ENCODE measurements around the gene FERMT3.

The FERMT3 gene

DNA sequence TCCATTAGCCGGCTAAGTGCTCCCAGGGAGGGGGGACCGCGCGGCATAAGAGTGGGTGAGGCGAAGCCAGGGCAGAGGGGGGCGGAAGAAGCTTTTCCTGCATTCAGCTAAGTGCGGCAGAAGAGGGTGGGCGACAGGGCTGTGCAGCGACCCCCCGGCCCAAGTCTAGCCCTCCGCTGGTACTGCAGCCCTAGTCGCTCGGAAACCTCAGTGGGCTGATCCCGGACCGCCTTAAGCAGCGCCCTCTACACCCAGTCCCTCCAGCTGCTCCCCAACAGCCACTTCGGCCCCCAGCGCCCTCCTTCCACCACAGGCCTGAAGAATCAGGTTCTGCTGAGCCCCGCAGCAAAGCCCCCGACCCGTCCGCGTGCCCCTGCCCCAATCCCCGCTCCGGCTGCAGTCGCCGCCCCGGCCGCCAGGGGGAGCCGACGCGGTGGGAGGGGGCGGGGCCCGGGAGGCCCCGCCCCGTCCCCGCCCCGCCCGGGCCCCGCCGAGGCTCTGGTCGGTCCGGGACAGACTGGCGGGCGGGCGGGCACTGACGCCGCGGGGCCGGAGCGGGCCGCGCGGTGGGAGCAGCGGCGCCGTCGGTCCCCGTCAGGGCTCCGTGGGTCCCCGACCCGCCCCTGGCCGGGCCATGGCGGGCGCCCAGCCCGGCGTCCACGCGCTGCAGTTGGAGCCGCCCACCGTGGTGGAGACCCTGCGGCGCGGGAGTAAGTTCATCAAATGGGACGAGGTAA lies 44.7 kb downstream of the FERMT3 start, which contains the start of gene PLCB3:
Gene PLCB3 (plus strand): TSS at position 515 of the 737 bp plus-strand sequence. CDS start 120 bp downstream, at position 635.
- no peak for DNase-seq

DNA sequence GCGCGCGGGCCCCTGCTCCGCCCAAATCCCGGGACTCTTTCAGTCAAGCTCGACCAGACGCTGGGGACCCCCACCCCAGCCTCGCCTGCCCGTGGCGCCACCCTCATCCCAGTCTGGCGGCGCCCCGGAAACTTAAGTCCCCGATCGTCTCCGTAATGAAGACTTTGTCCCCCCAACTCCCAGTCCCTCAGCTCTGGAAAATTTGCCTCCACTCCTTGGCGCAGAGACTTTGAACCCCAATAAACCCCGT lies 45.2 kb downstream of the FERMT3 start:
- no peak for DNase-seq

DNA sequence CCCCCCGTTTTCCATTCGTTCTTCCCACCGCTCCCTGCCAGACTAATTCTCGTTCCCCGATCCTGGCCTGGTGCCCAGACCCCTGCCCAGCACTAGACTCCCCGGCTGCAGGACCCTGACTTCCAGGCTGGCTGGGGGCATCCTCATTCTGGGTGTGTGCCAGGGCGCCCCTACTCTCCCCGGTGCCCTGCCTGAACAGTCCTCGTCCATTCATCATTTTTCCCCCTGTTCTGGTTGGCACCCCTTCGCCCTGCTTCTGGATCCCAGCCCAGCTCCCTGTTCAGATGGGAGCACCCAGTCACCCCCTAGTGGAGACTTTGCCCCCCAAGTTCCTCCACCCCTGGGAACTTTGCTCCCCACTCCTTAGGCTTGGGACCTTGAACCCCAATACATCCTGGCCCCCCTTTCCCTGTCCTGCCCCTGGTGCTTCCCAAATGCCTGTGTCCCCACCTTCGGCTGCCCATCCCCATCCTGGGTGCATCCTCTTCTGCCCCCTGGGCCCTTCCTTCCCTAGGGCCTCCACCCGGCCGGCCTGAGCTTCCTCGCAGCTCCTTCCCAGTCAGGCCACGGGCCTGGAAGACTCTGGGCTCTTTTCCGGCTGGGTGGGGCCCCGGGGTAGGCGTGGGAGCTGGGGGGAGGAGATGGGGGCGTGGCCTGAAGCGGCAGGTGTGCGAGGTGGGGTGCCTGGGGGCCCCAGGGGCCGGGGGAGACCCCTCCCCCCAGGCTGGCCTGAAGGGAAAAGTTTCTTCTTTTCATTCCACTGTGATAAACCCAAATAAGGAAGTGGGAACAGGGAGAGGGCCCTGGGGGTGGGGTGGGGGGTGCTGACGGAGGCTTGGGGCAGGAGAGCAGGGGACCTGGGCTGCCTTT lies 45.7 kb downstream of the FERMT3 start:
- DNase-seq = no peak

DNA sequence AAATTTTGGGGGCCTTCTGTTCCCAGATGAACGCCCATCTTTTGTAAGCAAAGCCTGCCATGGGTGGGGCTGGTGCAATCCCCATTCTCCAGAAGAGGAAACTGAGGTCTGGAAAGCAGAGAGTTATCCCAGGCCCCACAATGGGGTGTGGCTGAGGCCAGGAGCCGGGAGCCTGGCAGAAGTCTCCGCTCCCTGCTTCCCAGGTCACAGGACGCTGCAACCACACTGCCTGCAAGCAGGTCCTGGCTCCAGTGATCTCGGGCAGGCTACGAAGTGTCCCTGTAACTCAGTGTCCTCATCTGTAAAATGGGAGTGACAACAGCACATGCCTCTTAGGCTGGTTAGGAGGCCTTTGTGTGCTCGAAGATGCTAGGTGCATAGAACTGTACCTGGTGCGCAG lies 46.5 kb downstream of the FERMT3 start:
- no peak for DNase-seq

DNA sequence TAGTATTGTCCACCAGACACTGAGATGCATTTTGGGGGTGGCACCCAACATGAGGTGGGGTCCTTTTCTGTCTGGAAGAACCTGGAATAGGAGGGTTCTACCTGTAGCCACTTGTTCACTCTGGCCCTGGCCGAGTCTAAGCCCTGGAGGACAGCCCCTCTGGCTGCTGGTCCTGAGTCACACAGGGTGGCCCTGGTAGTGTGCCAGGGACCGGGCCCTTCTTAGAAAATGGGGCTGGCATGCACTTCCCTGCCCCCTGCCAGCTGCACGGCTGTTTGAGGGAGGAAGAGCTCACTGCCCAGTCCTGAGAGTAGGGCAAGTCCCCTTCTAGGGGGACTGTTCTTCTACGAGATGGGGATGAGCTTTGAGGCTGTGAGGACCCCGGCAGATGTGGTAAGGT lies 47.0 kb downstream of the FERMT3 start:
- DNase-seq = no peak

DNA sequence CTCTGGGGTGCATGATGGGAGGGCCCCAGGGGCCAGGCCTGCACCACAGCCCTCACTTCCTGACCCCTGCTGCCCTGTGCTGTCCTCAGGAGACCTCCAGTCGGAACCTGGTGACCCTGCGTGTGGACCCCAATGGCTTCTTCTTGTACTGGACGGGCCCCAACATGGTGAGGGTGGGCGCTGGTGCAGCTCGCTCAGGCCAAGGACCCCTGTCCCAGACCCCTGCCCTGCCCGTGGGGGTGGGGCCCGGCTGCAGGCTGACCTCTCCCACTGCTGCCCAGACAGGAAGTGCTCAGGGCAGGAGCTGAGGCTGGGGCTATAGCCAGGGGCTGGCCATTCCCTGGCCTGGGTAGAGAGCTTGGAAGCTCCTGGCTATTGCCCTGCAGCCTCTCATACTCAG lies 47.8 kb downstream of the FERMT3 start:
- DNase-seq = no peak

DNA sequence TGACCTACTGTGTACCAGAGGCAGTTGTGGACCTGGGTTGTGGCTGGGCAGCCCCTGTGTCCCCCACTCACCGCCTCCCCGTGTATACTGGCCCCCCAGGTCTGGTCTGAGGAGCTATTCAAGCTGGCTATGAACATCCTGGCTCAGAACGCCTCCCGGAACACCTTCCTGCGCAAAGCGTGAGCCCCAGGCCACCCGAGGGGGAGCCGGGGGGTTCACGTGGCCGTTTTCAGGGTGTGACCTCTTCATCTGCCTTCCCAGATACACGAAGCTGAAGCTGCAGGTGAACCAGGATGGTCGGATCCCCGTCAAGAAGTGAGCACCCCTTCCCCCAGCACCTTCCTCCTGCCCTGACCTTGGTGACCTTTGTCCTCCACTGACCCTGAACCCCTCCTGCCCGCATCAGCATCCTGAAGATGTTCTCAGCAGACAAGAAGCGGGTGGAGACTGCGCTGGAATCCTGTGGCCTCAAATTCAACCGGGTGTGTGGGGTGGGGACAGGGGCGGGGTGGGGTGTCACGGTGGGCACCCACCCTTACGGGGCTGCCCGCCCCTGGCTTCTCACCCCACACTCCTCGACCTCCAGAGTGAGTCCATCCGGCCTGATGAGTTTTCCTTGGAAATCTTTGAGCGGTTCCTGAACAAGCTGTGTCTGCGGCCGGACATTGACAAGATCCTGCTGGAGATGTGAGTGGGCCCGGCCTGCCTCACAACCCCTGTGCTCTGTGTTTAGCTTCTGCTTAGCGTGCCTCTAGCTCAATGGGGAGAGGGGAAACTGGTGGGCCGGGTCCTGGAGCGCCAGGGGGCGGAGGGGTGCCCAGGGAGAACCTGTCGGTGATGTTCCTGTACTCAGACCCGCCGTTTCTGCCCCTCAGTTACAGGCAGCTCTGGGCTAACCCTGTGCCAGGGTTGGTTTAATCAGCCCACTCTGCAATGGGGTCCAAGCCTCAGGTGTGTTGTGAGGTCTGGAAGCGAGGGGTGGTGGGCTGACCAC lies 48.9 kb downstream of the FERMT3 start:
- no peak for DNase-seq

DNA sequence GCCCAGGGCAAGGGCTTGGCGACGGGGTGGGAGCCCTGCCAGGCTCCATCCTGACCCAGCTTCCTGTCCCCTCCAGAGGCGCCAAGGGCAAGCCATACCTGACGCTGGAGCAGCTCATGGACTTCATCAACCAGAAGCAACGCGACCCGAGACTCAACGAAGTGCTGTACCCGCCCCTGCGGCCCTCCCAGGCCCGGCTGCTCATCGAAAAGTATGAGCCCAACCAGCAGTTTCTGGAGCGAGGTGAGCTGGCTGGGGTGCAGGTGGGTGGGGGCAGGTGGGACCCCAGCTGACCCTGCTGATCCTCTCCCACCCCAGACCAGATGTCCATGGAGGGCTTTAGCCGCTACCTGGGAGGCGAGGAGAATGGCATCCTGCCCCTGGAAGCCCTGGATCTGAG lies 49.8 kb downstream of the FERMT3 start:
- no peak for DNase-seq

DNA sequence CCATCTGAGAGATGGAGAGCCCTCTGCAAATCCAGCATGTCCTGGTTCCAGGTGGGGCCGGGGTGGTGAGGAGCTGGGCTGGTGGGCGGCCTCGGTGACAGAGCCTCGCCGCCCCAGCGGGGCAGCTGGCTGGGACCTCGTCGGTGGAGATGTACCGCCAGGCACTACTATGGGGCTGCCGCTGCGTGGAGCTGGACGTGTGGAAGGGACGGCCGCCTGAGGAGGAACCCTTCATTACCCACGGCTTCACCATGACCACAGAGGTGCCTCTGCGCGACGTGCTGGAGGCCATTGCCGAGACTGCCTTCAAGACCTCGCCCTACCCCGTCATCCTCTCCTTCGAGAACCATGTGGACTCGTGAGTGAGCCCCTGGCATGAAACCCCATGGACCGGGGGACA lies 51.8 kb downstream of the FERMT3 start:
- DNase-seq = no peak

DNA sequence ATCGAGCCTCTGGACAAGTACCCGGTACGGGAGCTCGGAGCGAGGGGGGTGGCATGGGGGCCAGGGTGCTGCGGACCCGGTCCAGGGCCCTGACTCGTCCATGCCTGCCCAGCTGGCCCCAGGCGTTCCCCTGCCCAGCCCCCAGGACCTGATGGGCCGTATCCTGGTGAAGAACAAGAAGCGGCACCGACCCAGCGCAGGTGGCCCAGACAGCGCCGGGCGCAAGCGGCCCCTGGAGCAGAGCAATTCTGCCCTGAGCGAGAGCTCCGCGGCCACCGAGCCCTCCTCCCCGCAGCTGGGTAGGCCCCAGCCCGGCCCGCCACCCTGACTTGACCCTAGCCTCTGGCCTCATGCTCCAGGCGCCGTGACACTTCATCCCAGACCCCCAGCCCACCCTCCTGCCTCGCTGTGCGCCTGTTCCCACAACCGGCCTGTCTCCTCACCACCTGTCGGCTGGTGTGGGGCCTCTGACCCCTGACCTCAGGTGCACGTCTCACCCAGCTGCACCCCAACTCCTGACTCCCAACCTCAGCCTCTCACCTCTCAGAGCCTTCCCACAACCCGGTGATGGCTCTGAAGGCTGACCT lies 52.5 kb downstream of the FERMT3 start:
- no peak for DNase-seq

DNA sequence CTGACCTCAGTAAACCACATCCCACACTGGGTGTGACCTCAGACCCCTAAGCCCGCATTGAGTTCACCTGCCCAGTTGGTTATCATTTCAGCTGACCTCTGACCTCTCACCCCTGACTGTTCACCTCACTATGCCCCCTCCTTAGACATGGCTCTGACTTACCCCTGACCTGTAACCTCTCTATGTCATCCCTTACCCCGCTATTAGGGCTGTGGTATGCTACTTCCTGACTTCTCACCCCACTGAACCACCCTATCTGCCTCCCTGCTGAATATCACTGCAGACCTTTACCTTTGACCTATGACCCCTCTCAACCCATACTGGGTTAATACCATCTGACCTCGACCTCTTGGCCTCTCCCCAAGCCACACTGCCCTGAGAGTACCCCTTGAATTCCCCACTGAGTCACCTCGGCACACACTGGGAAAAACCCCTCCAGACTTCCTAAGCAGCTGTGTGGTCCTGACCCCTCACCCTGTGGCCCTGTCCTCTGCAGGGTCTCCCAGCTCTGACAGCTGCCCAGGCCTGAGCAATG lies 53.1 kb downstream of the FERMT3 start:
- DNase-seq = no peak

DNA sequence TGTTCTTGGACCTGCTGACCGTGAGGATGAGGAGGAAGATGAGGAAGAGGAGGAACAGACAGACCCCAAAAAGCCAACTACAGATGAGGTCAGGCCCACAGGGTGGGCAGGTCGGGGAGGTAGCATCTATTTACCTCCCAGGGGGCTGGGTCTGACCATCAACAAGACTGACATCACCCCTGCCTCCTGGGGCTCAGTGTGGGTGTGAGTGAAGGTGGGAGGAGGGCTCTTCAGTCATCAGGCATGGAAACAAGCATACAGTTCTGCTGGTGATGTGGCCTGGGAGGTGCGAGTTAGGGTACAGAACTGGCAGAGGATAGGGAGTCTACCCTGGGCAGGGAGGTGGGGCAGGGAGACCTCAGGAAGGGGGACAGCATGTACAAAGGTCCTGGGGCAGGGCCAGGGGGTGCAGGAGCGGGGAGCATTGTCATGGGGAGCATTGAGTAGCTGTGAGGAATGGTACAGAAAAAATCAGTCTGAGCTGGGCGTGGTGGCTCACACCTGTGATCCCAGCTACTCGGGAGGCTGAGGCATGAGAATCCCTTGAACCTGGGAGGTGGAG lies 53.7 kb downstream of the FERMT3 start:
- no peak for DNase-seq

DNA sequence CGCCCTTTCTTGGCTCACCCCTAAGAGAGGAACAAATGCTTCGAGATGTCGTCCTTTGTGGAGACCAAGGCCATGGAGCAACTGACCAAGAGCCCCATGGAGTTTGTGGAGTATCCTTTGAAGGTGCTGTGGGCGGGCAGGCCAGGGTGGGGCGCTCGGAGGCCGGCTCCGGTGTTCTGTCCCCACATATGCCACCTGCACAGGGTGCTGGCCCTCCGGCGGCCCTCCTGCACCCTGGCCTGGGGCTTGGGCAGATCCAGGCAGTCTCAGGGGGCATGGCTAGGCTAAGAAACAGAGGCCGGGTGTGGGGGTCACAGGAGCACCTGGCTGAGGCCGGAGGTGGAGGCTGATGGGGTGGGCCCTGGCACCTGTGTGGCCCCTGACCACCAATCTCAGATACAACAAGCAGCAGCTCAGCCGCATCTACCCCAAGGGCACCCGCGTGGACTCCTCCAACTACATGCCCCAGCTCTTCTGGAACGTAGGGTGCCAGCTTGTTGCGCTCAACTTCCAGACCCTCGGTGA lies 55.1 kb downstream of the FERMT3 start:
- no peak for DNase-seq

DNA sequence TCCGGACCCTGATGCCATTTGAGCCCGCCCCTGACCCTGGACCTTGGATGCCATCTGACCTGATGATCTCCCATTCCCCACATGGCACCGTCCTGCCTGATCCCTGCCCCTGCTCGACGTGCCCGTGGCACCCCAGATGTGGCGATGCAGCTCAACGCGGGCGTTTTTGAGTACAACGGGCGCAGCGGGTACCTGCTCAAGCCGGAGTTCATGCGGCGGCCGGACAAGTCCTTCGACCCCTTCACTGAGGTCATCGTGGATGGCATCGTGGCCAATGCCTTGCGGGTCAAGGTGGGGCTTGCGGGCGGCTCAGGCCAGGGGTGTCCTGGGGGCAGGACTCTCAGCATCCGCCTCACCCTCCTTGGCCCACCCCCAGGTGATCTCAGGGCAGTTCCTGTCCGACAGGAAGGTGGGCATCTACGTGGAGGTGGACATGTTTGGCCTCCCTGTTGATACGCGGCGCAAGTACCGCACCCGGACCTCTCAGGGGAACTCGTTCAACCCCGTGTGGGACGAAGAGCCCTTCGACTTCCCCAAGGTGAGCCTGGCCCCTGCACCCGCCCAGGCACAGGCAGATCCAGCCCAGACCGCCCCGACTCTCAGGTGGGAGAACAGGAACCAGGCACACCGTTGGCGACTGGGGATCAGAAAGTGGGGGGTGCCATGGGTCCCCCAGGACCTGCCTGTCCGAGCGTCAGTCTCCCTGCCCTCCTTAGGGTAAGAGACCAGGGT lies 55.9 kb downstream of the FERMT3 start:
- DNase-seq = no peak

DNA sequence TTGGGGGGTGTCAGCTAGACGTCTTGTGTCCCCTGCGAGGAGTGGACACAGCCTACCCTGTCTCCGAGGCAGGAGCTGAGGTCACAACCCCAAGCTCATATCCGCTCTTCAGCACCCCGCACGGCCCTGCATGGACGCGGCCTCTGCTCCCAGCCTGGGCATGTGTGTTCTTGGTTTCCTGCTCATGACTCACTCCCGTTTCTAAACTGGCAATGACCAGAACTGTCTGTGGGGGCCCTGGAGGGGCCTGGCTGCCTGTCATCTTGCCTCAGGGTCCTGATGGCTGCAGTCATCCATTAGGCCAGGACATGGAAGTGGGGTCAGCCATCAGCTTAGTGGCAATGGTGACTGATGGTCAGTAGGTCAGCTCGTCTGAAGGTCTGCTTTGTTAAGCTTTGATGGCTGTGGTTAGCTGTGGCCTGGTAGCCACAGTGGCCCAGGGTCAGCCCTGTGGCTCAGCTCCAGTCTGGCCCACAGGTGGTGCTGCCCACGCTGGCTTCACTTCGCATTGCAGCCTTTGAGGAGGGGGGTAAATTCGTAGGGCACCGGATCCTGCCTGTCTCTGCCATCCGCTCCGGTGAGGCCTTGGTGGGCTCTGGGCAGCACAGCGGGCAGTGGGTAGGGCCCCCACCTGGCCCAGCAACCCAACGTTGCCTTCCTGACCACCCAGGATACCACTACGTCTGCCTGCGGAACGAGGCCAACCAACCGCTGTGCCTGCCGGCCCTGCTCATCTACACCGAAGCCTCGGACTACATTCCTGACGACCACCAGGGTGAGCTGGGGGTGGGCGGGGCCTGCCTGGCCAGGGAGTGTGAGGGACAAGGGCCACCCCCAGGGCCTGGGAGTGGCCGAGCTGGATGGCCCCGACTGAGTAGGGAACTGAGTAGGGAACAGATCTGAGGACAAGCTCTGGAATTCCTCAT lies 56.8 kb downstream of the FERMT3 start:
- no peak for DNase-seq

DNA sequence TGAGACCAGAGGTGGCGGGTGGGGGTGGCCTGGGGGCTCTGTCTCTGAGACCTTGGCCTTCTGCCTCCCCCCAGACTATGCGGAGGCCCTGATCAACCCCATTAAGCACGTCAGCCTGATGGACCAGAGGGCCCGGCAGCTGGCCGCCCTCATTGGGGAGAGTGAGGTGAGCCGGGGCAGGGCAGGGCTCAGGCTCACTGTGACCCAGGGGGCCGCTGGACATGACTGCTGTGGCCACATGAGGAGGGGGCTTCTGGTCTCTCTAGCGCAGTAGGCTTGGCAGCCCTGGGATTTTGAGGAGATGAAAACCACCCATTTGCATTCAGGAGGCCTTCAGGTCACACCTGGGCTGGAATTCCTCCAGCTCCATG lies 57.4 kb downstream of the FERMT3 start:
- no peak for DNase-seq

DNA sequence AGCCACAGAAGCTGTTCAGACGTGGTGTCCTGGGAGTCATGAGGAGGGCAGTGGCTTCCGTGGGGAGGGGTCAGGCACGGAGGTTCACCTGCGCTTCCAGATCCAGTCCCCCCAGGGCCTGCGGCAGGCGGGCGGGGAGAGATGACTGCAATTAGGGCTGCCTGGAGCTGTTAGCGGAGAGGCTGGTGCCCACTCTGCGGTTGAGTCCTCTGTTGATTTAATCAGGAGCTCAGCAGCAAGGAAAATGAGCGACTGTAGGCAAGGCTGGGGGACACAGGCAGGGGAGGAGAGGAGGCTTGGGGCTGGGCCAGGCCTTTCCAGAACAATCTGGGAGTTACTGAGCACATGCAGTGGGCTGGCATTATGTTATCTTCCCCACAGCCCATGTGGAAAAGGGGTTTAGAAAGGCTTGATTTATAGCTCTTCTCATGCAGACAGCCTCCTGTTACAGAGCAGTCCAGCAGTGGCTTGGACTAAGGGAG lies 57.9 kb downstream of the FERMT3 start:
- no peak for DNase-seq

DNA sequence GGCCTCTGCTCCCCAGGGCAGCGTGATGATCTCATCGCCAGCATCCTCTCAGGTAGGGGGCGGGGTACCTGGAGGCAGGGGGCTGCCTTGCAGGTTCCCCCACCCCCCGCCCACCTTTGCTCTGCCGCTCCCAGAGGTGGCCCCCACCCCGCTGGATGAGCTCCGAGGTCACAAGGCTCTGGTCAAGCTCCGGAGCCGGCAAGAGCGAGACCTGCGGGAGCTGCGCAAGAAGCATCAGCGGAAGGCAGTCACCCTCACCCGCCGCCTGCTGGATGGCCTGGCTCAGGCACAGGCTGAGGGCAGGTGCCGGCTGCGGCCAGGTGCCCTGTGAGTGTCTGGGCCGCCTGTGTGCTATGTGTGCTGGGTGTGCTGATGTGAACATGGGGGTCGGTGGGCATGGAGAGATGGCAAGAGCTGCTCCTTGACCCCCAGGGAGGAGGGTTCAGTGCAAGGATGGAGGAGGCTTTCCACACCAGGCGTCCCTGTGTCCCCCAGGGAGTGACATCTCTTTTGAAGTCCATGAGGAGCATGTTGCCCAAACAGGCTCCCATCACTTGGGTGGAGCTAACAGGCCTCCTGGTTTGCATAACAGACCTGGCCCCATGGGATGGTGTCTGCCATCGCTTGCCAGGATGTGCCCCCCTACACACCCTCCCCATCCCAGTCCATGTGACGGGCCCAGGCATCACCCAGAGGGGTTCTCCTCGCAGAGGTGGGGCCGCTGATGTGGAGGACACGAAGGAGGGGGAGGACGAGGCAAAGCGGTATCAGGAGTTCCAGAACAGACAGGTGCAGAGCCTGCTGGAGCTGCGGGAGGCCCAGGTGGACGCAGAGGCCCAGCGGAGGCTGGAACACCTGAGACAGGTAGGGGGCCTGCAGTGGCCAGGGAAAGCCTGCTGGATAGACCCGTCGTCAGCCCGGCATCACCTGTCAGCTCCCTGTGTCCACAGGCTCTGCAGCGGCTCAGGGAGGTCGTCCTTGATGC lies 58.9 kb downstream of the FERMT3 start:
- DNase-seq = no peak

DNA sequence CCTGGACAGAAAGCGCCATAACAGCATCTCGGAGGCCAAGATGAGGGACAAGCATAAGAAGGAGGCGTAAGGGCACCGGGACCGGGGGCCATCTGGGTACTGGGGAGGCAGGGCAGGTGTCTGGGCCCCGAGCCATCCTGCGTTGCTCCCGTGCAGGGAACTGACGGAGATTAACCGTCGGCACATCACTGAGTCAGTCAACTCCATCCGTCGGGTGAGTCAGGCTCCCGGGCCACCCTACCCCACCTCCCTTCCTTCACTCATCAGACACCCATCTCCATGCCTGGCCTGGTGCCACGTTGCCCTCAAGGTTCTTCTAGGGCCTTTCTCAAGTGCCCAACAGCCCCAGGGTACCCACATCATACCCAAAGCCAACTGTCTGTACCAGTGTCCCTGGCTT lies 59.8 kb downstream of the FERMT3 start:
- DNase-seq = no peak
